Measurements from ENCODE around the gene ABCB1. TPM values are rescaled to one million over a fixed set of nuclear protein-coding genes. Genes with fewer than 3 reads are reported as not detected.

ABCB1 gene
- total and polyA plus RNA-seq, 2 of the 13 experiments (the other 11 are each of a cell fraction or from before 2014, with no cell fraction given): 42.8 to 52.6 TPM

DNA sequence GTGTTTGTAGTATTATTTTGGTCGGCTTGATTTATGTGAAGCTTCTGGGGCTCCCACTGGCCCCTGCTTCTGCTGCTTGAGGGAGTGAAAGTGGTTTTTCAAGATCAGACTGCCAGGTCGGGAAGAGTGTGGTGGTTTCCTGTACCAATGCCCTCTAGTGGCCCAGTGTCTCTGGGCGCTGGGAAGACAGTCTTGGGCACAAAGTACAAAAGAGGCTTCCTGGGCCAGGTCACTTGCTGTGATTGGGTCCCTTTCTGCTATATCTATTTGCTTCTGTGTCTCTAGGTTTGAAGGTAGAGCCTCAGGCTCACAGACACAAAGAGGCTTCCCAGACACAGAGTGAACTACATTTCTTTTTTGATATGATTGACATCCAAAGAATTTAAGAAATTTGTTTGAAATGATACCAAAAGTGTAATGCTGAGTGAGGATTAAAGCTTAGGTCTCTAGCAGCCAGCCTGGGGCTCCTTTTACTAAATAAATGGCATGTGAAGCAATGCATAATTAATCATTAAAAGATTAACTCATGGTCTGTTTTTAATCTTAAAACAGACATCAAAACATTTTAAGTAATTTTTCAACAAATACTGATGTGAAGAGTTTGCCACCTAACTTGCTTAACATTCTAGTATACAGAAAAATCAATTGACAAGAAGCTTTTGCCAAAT, 36.3 kb downstream of the ABCB1 start (continued):
- TF ChIP-seq RBM39 (IDR thresholded peaks at IDR 0.05; ENCODE audit: low read depth, low read length, poor library complexity, severe bottlenecking): no peak
- TF ChIP-seq, protein P1, sequence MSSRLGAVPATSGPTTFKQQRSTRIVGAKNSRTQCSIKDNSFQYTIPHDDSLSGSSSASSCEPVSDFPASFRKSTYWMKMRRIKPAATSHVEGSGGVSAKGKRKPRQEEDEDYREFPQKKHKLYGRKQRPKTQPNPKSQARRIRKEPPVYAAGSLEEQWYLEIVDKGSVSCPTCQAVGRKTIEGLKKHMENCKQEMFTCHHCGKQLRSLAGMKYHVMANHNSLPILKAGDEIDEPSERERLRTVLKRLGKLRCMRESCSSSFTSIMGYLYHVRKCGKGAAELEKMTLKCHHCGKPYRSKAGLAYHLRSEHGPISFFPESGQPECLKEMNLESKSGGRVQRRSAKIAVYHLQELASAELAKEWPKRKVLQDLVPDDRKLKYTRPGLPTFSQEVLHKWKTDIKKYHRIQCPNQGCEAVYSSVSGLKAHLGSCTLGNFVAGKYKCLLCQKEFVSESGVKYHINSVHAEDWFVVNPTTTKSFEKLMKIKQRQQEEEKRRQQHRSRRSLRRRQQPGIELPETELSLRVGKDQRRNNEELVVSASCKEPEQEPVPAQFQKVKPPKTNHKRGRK (CRISPR knock-in tag; IDR thresholded peaks at IDR 0.05): no peak
- no peak for TF ChIP-seq ZNF484 (CRISPR knock-in tag; IDR thresholded peaks at IDR 0.05; ENCODE audit: borderline replicate concordance, low read depth)
- no peak for TF ChIP-seq ZNF891 (CRISPR knock-in tag; IDR thresholded peaks at IDR 0.05)
- TF ChIP-seq RFXANK (CRISPR knock-in tag; IDR thresholded peaks at IDR 0.05): no peak
- TF ChIP-seq CBX1 (IDR thresholded peaks at IDR 0.05; ENCODE audit: low read depth): no peak
- TF ChIP-seq MTA1 (CRISPR knock-in tag; IDR thresholded peaks at IDR 0.05; ENCODE audit: borderline replicate concordance): no peak
- no peak for TF ChIP-seq KMT2B (CRISPR knock-in tag; IDR thresholded peaks at IDR 0.05)
- TF ChIP-seq ZBTB7B (CRISPR knock-in tag; IDR thresholded peaks at IDR 0.05): no peak
- no peak for TF ChIP-seq ZNF496 (CRISPR knock-in tag; IDR thresholded peaks at IDR 0.05; ENCODE audit: insufficient replicate concordance)
- no peak for TF ChIP-seq ZNF775 (CRISPR knock-in tag; IDR thresholded peaks at IDR 0.05; ENCODE audit: borderline replicate concordance)
- peak; percentile 57; the same call in 1 of the 2 replicates for TF ChIP-seq POGZ (CRISPR knock-in tag; IDR thresholded peaks at IDR 0.05)
- no peak for TF ChIP-seq FLYWCH1 (CRISPR knock-in tag; IDR thresholded peaks at IDR 0.05)
- no peak for TF ChIP-seq ZNF460 (CRISPR knock-in tag; IDR thresholded peaks at IDR 0.05; ENCODE audit: borderline replicate concordance)
- TF ChIP-seq ZNF557 (CRISPR knock-in tag; IDR thresholded peaks at IDR 0.05): no peak
- TF ChIP-seq, protein P2, sequence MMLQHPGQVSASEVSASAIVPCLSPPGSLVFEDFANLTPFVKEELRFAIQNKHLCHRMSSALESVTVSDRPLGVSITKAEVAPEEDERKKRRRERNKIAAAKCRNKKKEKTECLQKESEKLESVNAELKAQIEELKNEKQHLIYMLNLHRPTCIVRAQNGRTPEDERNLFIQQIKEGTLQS (CRISPR knock-in tag; IDR thresholded peaks at IDR 0.05): no peak
- TF ChIP-seq, protein P3, sequence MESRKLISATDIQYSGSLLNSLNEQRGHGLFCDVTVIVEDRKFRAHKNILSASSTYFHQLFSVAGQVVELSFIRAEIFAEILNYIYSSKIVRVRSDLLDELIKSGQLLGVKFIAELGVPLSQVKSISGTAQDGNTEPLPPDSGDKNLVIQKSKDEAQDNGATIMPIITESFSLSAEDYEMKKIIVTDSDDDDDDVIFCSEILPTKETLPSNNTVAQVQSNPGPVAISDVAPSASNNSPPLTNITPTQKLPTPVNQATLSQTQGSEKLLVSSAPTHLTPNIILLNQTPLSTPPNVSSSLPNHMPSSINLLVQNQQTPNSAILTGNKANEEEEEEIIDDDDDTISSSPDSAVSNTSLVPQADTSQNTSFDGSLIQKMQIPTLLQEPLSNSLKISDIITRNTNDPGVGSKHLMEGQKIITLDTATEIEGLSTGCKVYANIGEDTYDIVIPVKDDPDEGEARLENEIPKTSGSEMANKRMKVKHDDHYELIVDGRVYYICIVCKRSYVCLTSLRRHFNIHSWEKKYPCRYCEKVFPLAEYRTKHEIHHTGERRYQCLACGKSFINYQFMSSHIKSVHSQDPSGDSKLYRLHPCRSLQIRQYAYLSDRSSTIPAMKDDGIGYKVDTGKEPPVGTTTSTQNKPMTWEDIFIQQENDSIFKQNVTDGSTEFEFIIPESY (CRISPR knock-in tag; IDR thresholded peaks at IDR 0.05): peak; percentile 73
- TF ChIP-seq, protein P4, sequence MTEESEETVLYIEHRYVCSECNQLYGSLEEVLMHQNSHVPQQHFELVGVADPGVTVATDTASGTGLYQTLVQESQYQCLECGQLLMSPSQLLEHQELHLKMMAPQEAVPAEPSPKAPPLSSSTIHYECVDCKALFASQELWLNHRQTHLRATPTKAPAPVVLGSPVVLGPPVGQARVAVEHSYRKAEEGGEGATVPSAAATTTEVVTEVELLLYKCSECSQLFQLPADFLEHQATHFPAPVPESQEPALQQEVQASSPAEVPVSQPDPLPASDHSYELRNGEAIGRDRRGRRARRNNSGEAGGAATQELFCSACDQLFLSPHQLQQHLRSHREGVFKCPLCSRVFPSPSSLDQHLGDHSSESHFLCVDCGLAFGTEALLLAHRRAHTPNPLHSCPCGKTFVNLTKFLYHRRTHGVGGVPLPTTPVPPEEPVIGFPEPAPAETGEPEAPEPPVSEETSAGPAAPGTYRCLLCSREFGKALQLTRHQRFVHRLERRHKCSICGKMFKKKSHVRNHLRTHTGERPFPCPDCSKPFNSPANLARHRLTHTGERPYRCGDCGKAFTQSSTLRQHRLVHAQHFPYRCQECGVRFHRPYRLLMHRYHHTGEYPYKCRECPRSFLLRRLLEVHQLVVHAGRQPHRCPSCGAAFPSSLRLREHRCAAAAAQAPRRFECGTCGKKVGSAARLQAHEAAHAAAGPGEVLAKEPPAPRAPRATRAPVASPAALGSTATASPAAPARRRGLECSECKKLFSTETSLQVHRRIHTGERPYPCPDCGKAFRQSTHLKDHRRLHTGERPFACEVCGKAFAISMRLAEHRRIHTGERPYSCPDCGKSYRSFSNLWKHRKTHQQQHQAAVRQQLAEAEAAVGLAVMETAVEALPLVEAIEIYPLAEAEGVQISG (CRISPR knock-in tag; IDR thresholded peaks at IDR 0.05): 0 out of 2 replicates have a peak, but pooled peaks have one; percentile 28
- no peak for TF ChIP-seq NONO (IDR thresholded peaks at IDR 0.05)
- no peak for TF ChIP-seq NONO (CRISPR knock-in tag; conservative IDR thresholded peaks at IDR 0.05)
- no peak for TF ChIP-seq AHR (CRISPR knock-in tag; IDR thresholded peaks at IDR 0.05)
- TF ChIP-seq SIX4 (CRISPR knock-in tag; IDR thresholded peaks at IDR 0.05): no peak
- TF ChIP-seq ZNF644 (CRISPR knock-in tag; IDR thresholded peaks at IDR 0.05; ENCODE audit: low read depth): peak; percentile 52; the same call in 1 of the 2 replicates
- no peak for TF ChIP-seq ZNF552 (CRISPR knock-in tag; IDR thresholded peaks at IDR 0.05; ENCODE audit: borderline replicate concordance)
- TF ChIP-seq RXRB (CRISPR knock-in tag; IDR thresholded peaks at IDR 0.05; ENCODE audit: borderline replicate concordance): peak; percentile 18; the same call in 1 of the 2 replicates
